ENCODE measurements around the gene FOXN4. TPM values are rescaled to one million over a fixed set of nuclear protein-coding genes. Genes with fewer than 3 reads are reported as not detected.

Gene FOXN4
- total RNA-seq, 1 donor from 2014 or later, result not detected

DNA sequence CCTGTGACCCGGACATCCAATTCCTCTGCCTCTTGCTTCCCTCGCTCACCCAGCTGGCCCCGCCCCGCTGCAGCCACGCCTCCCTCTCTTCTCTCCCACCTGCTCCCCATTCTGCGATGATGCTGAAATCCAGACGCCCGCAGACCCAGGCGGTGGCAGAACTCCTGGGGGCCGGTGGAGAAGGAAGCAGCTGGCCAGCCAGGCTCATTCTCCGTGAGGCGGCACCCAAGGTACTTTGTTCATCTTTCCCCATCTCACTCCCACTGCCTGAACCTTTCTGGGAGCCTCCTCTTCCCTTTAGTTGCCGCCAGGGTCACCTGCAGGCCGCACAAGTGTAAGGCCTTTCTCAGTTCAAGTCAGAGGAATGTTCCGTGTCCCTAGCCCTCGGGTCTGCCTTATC, 35.7 kb downstream of the FOXN4 start:
- Histone ChIP-seq H3K9me3 (no peaks in the 10 kb centered on the region), H3K27me3 (no peaks in the 10 kb centered on the region), H3K36me3 (no peaks in the 10 kb centered on the region), H3K4me1 (peaks cover 5% of the 10 kb centered on the region), H3K27ac (no peak overlapping the region), H3K4me3 (no peak overlapping the region)
- intact Hi-C loops (cut with DNase I), result no loop called here
- TF ChIP-seq POLR2A (IDR thresholded peaks at IDR 0.05) (no peak), POLR2AphosphoS5 (IDR thresholded peaks at IDR 0.05; ENCODE audit: insufficient read depth in 1 of 2, low read depth in 1 of 2) (no peak)
- TF ChIP-seq, protein P1, sequence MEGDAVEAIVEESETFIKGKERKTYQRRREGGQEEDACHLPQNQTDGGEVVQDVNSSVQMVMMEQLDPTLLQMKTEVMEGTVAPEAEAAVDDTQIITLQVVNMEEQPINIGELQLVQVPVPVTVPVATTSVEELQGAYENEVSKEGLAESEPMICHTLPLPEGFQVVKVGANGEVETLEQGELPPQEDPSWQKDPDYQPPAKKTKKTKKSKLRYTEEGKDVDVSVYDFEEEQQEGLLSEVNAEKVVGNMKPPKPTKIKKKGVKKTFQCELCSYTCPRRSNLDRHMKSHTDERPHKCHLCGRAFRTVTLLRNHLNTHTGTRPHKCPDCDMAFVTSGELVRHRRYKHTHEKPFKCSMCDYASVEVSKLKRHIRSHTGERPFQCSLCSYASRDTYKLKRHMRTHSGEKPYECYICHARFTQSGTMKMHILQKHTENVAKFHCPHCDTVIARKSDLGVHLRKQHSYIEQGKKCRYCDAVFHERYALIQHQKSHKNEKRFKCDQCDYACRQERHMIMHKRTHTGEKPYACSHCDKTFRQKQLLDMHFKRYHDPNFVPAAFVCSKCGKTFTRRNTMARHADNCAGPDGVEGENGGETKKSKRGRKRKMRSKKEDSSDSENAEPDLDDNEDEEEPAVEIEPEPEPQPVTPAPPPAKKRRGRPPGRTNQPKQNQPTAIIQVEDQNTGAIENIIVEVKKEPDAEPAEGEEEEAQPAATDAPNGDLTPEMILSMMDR (IDR thresholded peaks at IDR 0.05), result no peak
- DNase-seq (ENCODE audit: extremely low spot score in 2 of 2), result no peak

DNA sequence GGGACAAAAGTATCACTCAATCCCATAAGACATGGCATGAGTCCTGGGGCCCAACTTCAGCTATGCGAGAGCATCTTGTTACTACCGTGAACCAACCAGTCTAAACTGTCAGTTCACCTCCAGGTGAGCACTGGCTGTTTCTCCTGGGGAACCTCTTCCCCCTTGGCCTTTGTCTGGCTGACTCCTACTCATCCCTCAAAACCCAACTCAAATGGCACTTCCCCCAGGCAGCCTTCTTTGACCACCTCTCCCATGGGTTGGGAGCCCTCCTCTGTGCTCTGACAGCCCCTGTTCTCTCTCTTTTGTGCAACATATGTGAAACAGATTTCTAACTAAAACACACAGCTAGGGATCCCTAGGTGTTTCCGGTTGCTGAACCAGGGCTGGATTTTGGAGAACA, 37.7 kb downstream of the FOXN4 start:
- H3K9me3 ChIP-seq, result no peaks in the 10 kb centered on the region
- intact Hi-C loops (cut with DNase I), result no loop called here
- no peak overlapping the region for H3K4me3 ChIP-seq
- no peaks in the 10 kb centered on the region for H3K27me3 ChIP-seq
- H3K27ac ChIP-seq, result no peak overlapping the region
- H3K4me1 ChIP-seq, result no peaks in the 10 kb centered on the region
- DNase-seq (ENCODE audit: extremely low spot score in 2 of 2), result no peak
- H3K36me3 ChIP-seq, result peaks cover 0 to 8% of the 10 kb centered on the region in 2 donors
- TF ChIP-seq POLR2A (IDR thresholded peaks at IDR 0.05), result no peak
- TF ChIP-seq, protein P1 (IDR thresholded peaks at IDR 0.05), result no peak
- TF ChIP-seq POLR2AphosphoS5 (IDR thresholded peaks at IDR 0.05; ENCODE audit: insufficient read depth in 1 of 2, low read depth in 1 of 2), result no peak

DNA sequence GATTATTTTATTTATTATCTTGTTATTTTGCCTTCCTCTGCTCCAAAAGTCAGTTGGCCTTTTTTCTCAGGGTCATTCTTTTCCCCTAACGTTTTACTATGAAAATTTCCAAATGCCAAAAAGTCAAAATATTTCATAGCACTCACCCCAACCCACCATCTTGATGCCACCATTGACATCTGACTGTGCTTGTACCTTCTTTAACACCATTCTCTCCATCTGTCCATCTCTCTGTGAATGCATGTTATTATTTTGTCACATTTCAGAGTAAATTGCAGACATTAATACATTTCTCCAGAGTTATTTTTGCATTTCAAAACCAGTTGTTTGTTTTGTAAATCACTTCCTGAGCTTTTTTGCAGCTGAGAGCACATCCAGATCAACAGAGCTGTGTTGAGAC, 38.6 kb downstream of the FOXN4 start:
- intact Hi-C loops (cut with DNase I), result no loop called here
- TF ChIP-seq, protein P1 (IDR thresholded peaks at IDR 0.05), result no peak
- no peak for TF ChIP-seq POLR2AphosphoS5 (IDR thresholded peaks at IDR 0.05; ENCODE audit: insufficient read depth in 1 of 2, low read depth in 1 of 2)
- TF ChIP-seq POLR2A (IDR thresholded peaks at IDR 0.05), result no peak

DNA sequence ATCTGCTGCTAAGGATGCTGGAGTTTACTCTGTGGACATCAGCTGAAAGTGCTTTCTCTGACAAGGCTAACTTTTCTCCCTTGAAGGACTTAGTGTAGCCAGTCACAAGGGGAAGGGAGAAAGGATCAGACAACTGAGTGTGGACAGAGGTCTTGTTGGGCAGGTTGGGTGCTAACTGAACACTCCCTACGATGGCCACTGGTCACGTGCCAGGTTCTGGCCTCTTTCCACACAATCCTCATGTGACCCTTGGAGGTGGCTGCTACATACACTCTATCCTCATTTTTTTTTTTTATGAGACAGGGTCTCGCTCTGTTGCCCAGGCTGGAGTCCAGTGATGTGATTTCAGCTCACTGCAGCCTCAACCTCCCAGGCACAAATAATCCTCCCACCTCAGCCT, 39.7 kb downstream of the FOXN4 start:
- Histone ChIP-seq H3K27ac (no peak overlapping the region), H3K4me3 (no peak overlapping the region), H3K9me3 (no peaks in the 10 kb centered on the region), H3K27me3 (no peaks in the 10 kb centered on the region), H3K36me3 (peaks cover 0 to 22% of the 10 kb centered on the region in 2 donors), H3K4me1 (no peaks in the 10 kb centered on the region)
- no peak for DNase-seq (ENCODE audit: extremely low spot score in 2 of 2)
- TF ChIP-seq, protein P1 (IDR thresholded peaks at IDR 0.05), result no peak
- TF ChIP-seq POLR2A (IDR thresholded peaks at IDR 0.05) (no peak), POLR2AphosphoS5 (IDR thresholded peaks at IDR 0.05; ENCODE audit: insufficient read depth in 1 of 2, low read depth in 1 of 2) (no peak)
- intact Hi-C loops (cut with DNase I), result loop anchor here (5.0 kb wide), 1 partner anchor 118 kb away; no protein-coding TSS in a partner anchor

More for the DNA sequence above, 38.6 kb downstream of the FOXN4 start:
- H3K4me1 ChIP-seq, result no peaks in the 10 kb centered on the region
- no peaks in the 10 kb centered on the region for H3K9me3 ChIP-seq
- H3K36me3 ChIP-seq, result peaks cover 0 to 17% of the 10 kb centered on the region in 2 donors
- no peaks in the 10 kb centered on the region for H3K27me3 ChIP-seq
- no peak overlapping the region for H3K27ac ChIP-seq
- no peak overlapping the region for H3K4me3 ChIP-seq
- DNase-seq (ENCODE audit: extremely low spot score in 2 of 2), result no peak

DNA sequence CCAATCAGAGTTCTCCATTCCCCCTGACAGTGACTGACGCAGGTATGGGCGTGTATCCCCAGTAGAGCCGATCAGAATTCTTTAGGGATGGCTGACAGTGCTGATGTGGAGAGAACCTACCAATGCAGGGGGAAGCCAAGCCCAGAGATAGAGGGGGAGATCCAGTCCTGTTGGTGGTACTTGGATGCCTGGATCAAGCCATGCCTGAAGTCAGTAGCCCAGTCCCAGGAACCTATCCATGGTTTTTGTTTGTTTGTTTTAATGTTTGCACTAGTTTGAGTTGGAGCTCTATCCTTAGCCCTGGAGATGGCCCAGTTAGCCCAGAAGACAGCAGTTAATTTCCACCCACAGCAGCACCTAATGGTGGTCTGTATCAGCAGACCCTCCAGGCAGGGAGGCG, 40.2 kb downstream of the FOXN4 start:
- Histone ChIP-seq H3K4me3 (no peak overlapping the region), H3K27me3 (no peaks in the 10 kb centered on the region), H3K36me3 (peaks cover 0 to 24% of the 10 kb centered on the region in 2 donors), H3K9me3 (no peaks in the 10 kb centered on the region), H3K27ac (no peak overlapping the region), H3K4me1 (no peaks in the 10 kb centered on the region)
- intact Hi-C loops (cut with DNase I), result loop anchor here (5.0 kb wide), 1 partner anchor 118 kb away; no protein-coding TSS in a partner anchor
- TF ChIP-seq, protein P1 (IDR thresholded peaks at IDR 0.05), result no peak
- TF ChIP-seq POLR2A (IDR thresholded peaks at IDR 0.05), result no peak
- no peak for TF ChIP-seq POLR2AphosphoS5 (IDR thresholded peaks at IDR 0.05; ENCODE audit: insufficient read depth in 1 of 2, low read depth in 1 of 2)
- DNase-seq (ENCODE audit: extremely low spot score in 2 of 2), result no peak

All from vagina (tissue), 2 donors.